ENCODE measurements around the gene PLA2G5.

DNA sequence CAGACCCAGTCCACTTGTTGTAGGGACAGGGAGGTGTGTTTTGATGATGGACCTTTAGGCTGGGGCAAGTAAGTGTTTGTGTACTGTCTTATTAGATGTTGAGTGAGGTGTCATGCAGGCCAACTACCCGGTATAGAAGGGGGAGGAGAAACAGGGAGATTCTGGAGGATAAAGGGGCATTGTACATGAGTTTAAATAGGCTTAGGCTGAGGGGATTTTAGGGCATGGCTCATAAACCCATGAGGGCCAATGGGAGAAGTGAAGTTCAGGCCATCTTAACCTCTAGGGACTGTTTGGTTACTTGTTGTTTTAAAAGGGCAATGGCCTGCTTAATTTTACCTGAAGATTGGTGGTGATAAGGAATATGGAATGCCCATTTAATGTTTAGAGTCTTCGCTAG is 38.2 kb upstream of the PLA2G5 start:
- no peak for TF ChIP-seq EZH2phosphoT487 (IDR thresholded peaks at IDR 0.05; ENCODE audit: borderline replicate concordance, low read length)
- TF ChIP-seq, protein P1, sequence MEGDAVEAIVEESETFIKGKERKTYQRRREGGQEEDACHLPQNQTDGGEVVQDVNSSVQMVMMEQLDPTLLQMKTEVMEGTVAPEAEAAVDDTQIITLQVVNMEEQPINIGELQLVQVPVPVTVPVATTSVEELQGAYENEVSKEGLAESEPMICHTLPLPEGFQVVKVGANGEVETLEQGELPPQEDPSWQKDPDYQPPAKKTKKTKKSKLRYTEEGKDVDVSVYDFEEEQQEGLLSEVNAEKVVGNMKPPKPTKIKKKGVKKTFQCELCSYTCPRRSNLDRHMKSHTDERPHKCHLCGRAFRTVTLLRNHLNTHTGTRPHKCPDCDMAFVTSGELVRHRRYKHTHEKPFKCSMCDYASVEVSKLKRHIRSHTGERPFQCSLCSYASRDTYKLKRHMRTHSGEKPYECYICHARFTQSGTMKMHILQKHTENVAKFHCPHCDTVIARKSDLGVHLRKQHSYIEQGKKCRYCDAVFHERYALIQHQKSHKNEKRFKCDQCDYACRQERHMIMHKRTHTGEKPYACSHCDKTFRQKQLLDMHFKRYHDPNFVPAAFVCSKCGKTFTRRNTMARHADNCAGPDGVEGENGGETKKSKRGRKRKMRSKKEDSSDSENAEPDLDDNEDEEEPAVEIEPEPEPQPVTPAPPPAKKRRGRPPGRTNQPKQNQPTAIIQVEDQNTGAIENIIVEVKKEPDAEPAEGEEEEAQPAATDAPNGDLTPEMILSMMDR (conservative IDR thresholded peaks at IDR 0.05; ENCODE audit: low read depth, low read length) = no peak
- TF ChIP-seq EZH2 (IDR thresholded peaks at IDR 0.05; ENCODE audit: low read length, unreplicated experiment) = no peak
